ENCODE data around the gene TBCK. TPM values are rescaled to one million over a fixed set of nuclear protein-coding genes. Genes with fewer than 3 reads are reported as not detected.
A peak's percentile ranks its signal among the peaks of the same experiment; 100 is the strongest.

TBCK gene
- total and polyA plus RNA-seq, 2 of the 13 experiments (the other 11 are each of a cell fraction or from before 2014, with no cell fraction given) = 51.0 to 62.4 TPM

GRCh38 chr4:106036848-106037247 lies 279.2 kb downstream of the TBCK start (continued):
- TF ChIP-seq IRF9 (CRISPR knock-in tag; IDR thresholded peaks at IDR 0.05; ENCODE audit: borderline replicate concordance) (no peak), HDAC1 (CRISPR knock-in tag; IDR thresholded peaks at IDR 0.05) (peak; percentile 74; the same call in 1 of the 2 replicates), GATA4 (IDR thresholded peaks at IDR 0.05; ENCODE audit: borderline replicate concordance, low read depth) (peak; percentile 90), NR2F6 (IDR thresholded peaks at IDR 0.05) (peak; percentile 72), NR2F6 (CRISPR knock-in tag; IDR thresholded peaks at IDR 0.05) (peak; percentile 82), MIER3 (CRISPR knock-in tag; IDR thresholded peaks at IDR 0.05; ENCODE audit: borderline replicate concordance) (peak; percentile 80), SALL1 (CRISPR knock-in tag; IDR thresholded peaks at IDR 0.05) (peak; percentile 92; the same call in 1 of the 2 replicates), SALL2 (CRISPR knock-in tag; IDR thresholded peaks at IDR 0.05) (no peak), PAXIP1 (CRISPR knock-in tag; conservative IDR thresholded peaks at IDR 0.05) (peak; percentile 93), ONECUT2 (CRISPR knock-in tag; IDR thresholded peaks at IDR 0.05) (peak; percentile 100), HMGXB4 (CRISPR knock-in tag; IDR thresholded peaks at IDR 0.05; ENCODE audit: borderline replicate concordance in 1 of 2, low read depth in 1 of 2) (peak in 1 of 2 experiments; percentile 53; a peak in 1 of 4 replicates), CBFB (CRISPR knock-in tag; IDR thresholded peaks at IDR 0.05) (peak; percentile 99), STAG1 (CRISPR knock-in tag; IDR thresholded peaks at IDR 0.05) (peak; percentile 48), ZGPAT (CRISPR knock-in tag; IDR thresholded peaks at IDR 0.05) (peak; percentile 86), TOPORS (CRISPR knock-in tag; IDR thresholded peaks at IDR 0.05) (peak; percentile 72; the same call in 1 of the 2 replicates), ZNF569 (CRISPR knock-in tag; IDR thresholded peaks at IDR 0.05; ENCODE audit: borderline replicate concordance) (no peak), TARDBP (CRISPR knock-in tag; IDR thresholded peaks at IDR 0.05) (peak; percentile 94)
- TF ChIP-seq, protein P1, sequence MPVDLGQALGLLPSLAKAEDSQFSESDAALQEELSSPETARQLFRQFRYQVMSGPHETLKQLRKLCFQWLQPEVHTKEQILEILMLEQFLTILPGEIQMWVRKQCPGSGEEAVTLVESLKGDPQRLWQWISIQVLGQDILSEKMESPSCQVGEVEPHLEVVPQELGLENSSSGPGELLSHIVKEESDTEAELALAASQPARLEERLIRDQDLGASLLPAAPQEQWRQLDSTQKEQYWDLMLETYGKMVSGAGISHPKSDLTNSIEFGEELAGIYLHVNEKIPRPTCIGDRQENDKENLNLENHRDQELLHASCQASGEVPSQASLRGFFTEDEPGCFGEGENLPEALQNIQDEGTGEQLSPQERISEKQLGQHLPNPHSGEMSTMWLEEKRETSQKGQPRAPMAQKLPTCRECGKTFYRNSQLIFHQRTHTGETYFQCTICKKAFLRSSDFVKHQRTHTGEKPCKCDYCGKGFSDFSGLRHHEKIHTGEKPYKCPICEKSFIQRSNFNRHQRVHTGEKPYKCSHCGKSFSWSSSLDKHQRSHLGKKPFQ (CRISPR knock-in tag; IDR thresholded peaks at IDR 0.05; ENCODE audit: insufficient replicate concordance) = no peak
- TF ChIP-seq, protein P2, sequence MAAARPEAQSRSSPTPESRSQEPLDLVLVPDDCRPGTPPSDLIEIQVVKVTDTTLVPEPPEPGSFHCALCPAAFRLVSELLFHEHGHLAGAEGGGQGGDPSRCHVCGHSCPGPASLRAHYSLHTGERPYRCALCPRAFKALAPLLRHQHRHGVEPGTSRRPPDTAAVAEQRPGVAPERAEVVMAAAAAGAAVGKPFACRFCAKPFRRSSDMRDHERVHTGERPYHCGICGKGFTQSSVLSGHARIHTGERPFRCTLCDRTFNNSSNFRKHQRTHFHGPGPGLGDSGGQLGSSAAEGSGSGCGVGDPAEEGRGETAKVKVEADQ (CRISPR knock-in tag; IDR thresholded peaks at IDR 0.05; ENCODE audit: borderline replicate concordance) = peak; percentile 25; the same call in 1 of the 2 replicates
